ENCODE results near the gene UTS2B. TPM values are rescaled to one million over a fixed set of nuclear protein-coding genes. Genes with fewer than 3 reads are reported as not detected.

UTS2B gene
- total and polyA plus RNA-seq, 9 of the 15 experiments (the other 6 are each of a cell fraction or from before 2014, with no cell fraction given) = 0.06 TPM; not detected in 8

- no peak for TF ChIP-seq ZNF609 (CRISPR knock-in tag; IDR thresholded peaks at IDR 0.05; ENCODE audit: borderline replicate concordance)
- peak; percentile 18; the same call in 1 of the 2 replicates for TF ChIP-seq GABPB1 (CRISPR knock-in tag; IDR thresholded peaks at IDR 0.05)
- no peak for TF ChIP-seq HNRNPUL1 (IDR thresholded peaks at IDR 0.05; ENCODE audit: low read length)
- TF ChIP-seq NFIC (IDR thresholded peaks at IDR 0.05) = peak; percentile 39
- TF ChIP-seq ZZZ3 (IDR thresholded peaks at IDR 0.05) = no peak
- no peak for TF ChIP-seq MEF2D (tag; conservative IDR thresholded peaks at IDR 0.05; ENCODE audit: low read depth)
- TF ChIP-seq RNF219 (CRISPR knock-in tag; IDR thresholded peaks at IDR 0.05) = no peak
- TF ChIP-seq HMGN3 (IDR thresholded peaks at IDR 0.05; ENCODE audit: borderline replicate concordance, extremely low read depth, insufficient read length, low read depth, low read length) = no peak
- no peak for TF ChIP-seq RBM17 (IDR thresholded peaks at IDR 0.05; ENCODE audit: borderline replicate concordance, low read depth, low read length)
- no peak for TF ChIP-seq TAF15 (IDR thresholded peaks at IDR 0.05; ENCODE audit: low read depth, low read length)
- TF ChIP-seq ATF6 (CRISPR knock-in tag; IDR thresholded peaks at IDR 0.05) = no peak
- TF ChIP-seq CTBP1 (IDR thresholded peaks at IDR 0.05; ENCODE audit: borderline replicate concordance) = no peak; the same call in 1 of the 2 replicates
- no peak for TF ChIP-seq ZNF668 (CRISPR knock-in tag; IDR thresholded peaks at IDR 0.05)
- no peak for TF ChIP-seq RBM25 (IDR thresholded peaks at IDR 0.05; ENCODE audit: low read depth, low read length, severe bottlenecking)
- no peak; the same call in 1 of the 2 replicates for TF ChIP-seq ATF3 (IDR thresholded peaks at IDR 0.05)
- no peak for TF ChIP-seq ATF3 (CRISPR knock-in tag; conservative IDR thresholded peaks at IDR 0.05)
- TF ChIP-seq ZNF24 (IDR thresholded peaks at IDR 0.05) = 0 out of 2 replicates have a peak, but pooled peaks have one; percentile 6
These were observed 1.2 kb downstream of the UTS2B start, which contains the start of gene CCDC50 (continued) for GRCh38 chr3:191328962-191329653.

All from K562 (cell line).